SK-N-SH (cell line): Measurements from ENCODE around the gene TAF5L. TPM values are rescaled to one million over a fixed set of nuclear protein-coding genes. Genes with fewer than 3 reads are reported as not detected.

Source experiments
- CTCF ChIA-PET: fragments of 300-600, 350-600 bp; formaldehyde crosslinking; extraction: SDS; loops from one replicate; lab custom pipeline; 2021; lab: Yijun Ruan, JAX
- POLR2A ChIA-PET: fragments of 350-600 bp; sonication (Branson Sonifier 250); formaldehyde crosslinking; extraction: SDS; loops from one replicate; lab custom pipeline; 2020; ENCODE audit warnings: antibody characterized with exemption, inconsistent platforms; lab: Yijun Ruan, JAX
- DNase-seq: peaks from one replicate; pipeline ENCODE4 v3.0.0; 2012
- H2AFZ ChIP-seq: fragments of 200-600 bp; sonication (generic); 2 replicates; pipeline ENCODE4 v1.8.1; 2016; ENCODE audit warnings: antibody characterized with exemption, mild to moderate bottlenecking, low read depth
- H3F3A ChIP-seq: fragments of 200-600 bp; sonication (generic); replicated peaks from 2 replicates; pipeline ENCODE3; 2016; ENCODE audit warnings: antibody characterized with exemption, mild to moderate bottlenecking; ENCODE audit not compliant: insufficient read depth
- H3K27ac ChIP-seq, 2 experiments: fragments of 200-500 bp in 1 of 2; fragments of 200-600 bp in 1 of 2; sonication (Bioruptor generic) in 1 of 2; sonication (generic), shearing (Covaris generic) in 1 of 2; 2 replicates each; pipeline versions ENCODE4 v1.5.1 to v1.6.1; 2014 to 2016; ENCODE audit warnings: low read depth in 2 of 2, inconsistent platforms in 1 of 2, low read length in 1 of 2, mild to moderate bottlenecking in 1 of 2, mixed read lengths in 1 of 2
- H3K27me3 ChIP-seq: fragments of 200-600 bp; sonication (generic), shearing (Covaris generic); 2 replicates; pipeline ENCODE4 v1.6.1; 2016; ENCODE audit warnings: mixed run types; ENCODE audit not compliant: insufficient read depth
- H3K36me3 ChIP-seq, 2 experiments: fragments of 200-500 bp in 1 of 2; fragments of 200-600 bp in 1 of 2; sonication (Bioruptor generic) in 1 of 2; sonication (generic) in 1 of 2; replicated peaks in 1 of 2; 2 replicates each; pipeline versions ENCODE3 to v1.5.1; 2014 to 2016; ENCODE audit warnings: low read length in 1 of 2, mild to moderate bottlenecking in 1 of 2; ENCODE audit not compliant: insufficient read depth in 2 of 2, control insufficient read depth in 1 of 2
- H3K4me1 ChIP-seq, 2 experiments: fragments of 200-500 bp in 1 of 2; fragments of 200-600 bp in 1 of 2; sonication (Bioruptor generic) in 1 of 2; sonication (generic), shearing (Covaris generic) in 1 of 2; 2 replicates each; pipeline versions ENCODE4 v1.5.1 to v1.6.1; 2014 to 2016; ENCODE audit warnings: low read depth in 1 of 2, low read length in 1 of 2, mixed run types in 1 of 2; ENCODE audit not compliant: insufficient read depth in 2 of 2, control insufficient read depth in 1 of 2
- H3K4me2 ChIP-seq: fragments of 200-600 bp; sonication (generic), shearing (Covaris generic); 2 replicates; pipeline ENCODE4 v1.6.1; 2017; ENCODE audit warnings: mixed run types
- H3K4me3 ChIP-seq, 2 experiments: fragments of 200-500 bp in 1 of 2; fragments of 200-600 bp in 1 of 2; sonication (Bioruptor generic) in 1 of 2; sonication (generic), shearing (Covaris generic) in 1 of 2; 2 replicates each; pipeline versions ENCODE4 v1.5.1 to v1.8.1; 2014 to 2016; ENCODE audit warnings: low read depth in 2 of 2, inconsistent platforms in 1 of 2, low read length in 1 of 2, mild to moderate bottlenecking in 1 of 2, mixed read lengths in 1 of 2, moderate library complexity in 1 of 2
- H3K79me2 ChIP-seq: fragments of 200-600 bp; sonication (generic); 2 replicates; pipeline ENCODE4 v1.8.1; 2017; ENCODE audit warnings: mild to moderate bottlenecking; ENCODE audit not compliant: insufficient read depth
- H3K9ac ChIP-seq: fragments of 200-600 bp; sonication (generic); 2 replicates; pipeline ENCODE4 v1.6.1; 2017; ENCODE audit warnings: mixed run types
- H3K9me2 ChIP-seq: fragments of 200-600 bp; sonication (generic); 2 replicates; pipeline ENCODE4 v1.6.1; 2017; ENCODE audit warnings: mixed run types
- H3K9me3 ChIP-seq: fragments of 200-600 bp; sonication (generic); 2 replicates; pipeline ENCODE4 v1.6.1; 2017; ENCODE audit warnings: mixed run types, mild to moderate bottlenecking, moderate library complexity
- H4K20me1 ChIP-seq: fragments of 200-600 bp; sonication (generic); 2 replicates; pipeline ENCODE4 v1.6.1; 2017; ENCODE audit warnings: mild to moderate bottlenecking, mixed run types; ENCODE audit not compliant: insufficient read depth
- CTCF ChIP-seq: fragments of 200-600 bp; sonication (generic); IDR thresholded peaks from 2 replicates; pipeline ENCODE4 v1.6.1; 2017; ENCODE audit warnings: antibody characterized with exemption, mild to moderate bottlenecking, moderate library complexity
- ELF1 ChIP-seq: IDR thresholded peaks from 2 replicates; pipeline ENCODE4 v1.4.0; 2012
- EP300 ChIP-seq, 2 experiments: IDR thresholded peaks; 2 replicates each; pipeline versions ENCODE4 v1.4.0 to v1.6.1; 2012; ENCODE audit warnings: borderline replicate concordance in 1 of 2, low read depth in 1 of 2, low read length in 1 of 2
- FOSL2 ChIP-seq: IDR thresholded peaks from 2 replicates; pipeline ENCODE4 v1.4.0; 2012; ENCODE audit warnings: low read depth, mild to moderate bottlenecking, moderate library complexity, borderline replicate concordance
- FOXJ3 ChIP-seq: sonication (generic); formaldehyde crosslinking; IDR thresholded peaks from 2 replicates; pipeline ENCODE4 v1.5.1; 2020; ENCODE audit warnings: mild to moderate bottlenecking, missing genetic modification reagents
- MAX ChIP-seq: IDR thresholded peaks from 2 replicates; pipeline ENCODE4 v1.4.0; 2012; ENCODE audit warnings: low read depth
- MEF2A ChIP-seq: IDR thresholded peaks from 2 replicates; pipeline ENCODE4 v1.4.0; 2012; ENCODE audit warnings: low read depth, borderline replicate concordance
- NFIC ChIP-seq: IDR thresholded peaks from 2 replicates; pipeline ENCODE4 v1.4.0; 2012; ENCODE audit warnings: borderline replicate concordance
- PBX3 ChIP-seq: IDR thresholded peaks from 2 replicates; pipeline ENCODE4; 2012
- RAD21 ChIP-seq: IDR thresholded peaks from 2 replicates; pipeline ENCODE4 v1.6.1; 2012; ENCODE audit warnings: mild to moderate bottlenecking, low read length
- REST ChIP-seq: IDR thresholded peaks from 2 replicates; pipeline ENCODE4 v1.6.1; 2012; ENCODE audit warnings: mild to moderate bottlenecking, low read depth, low read length, moderate library complexity
- SIN3A ChIP-seq: IDR thresholded peaks from 2 replicates; pipeline ENCODE4 v1.6.1; 2012; ENCODE audit warnings: low read depth, mild to moderate bottlenecking, low read length, moderate library complexity, borderline replicate concordance
- SMC3 ChIP-seq: IDR thresholded peaks from 2 replicates; pipeline ENCODE4 v1.6.1; 2012; ENCODE audit warnings: low read depth, low read length, improper control_type of control experiment
- USF2 ChIP-seq: fragments of 150-350 bp; IDR thresholded peaks from 2 replicates; pipeline ENCODE4 v1.6.1; 2017; ENCODE audit warnings: antibody characterized with exemption, low read length, low read depth, borderline replicate concordance
- WGBS: methylation state at CpG from one replicate; pipeline ENCODE4 v1.1.6; 2017; ENCODE audit warnings: low lambda C conversion rate; 5-methylcytosine and 5-hydroxymethylcytosine counted together
- polyA plus RNA-seq, 3 experiments: library from polyadenylated mRNA; depleted of rRNA; stranded (reverse); fragments of >200 nt; gene quantifications; 2 replicates each; pipeline ENCODE4 v1.2.3, GENCODE V29; 2012

The TAF5L gene
- polyA plus RNA-seq, 1 of the 3 experiments (the other 2 are of a cell fraction): 17.1 TPM

GRCh38 chr1:229661022-229661877, 35.3 kb upstream of the TAF5L start:
- Histone ChIP-seq H3K27me3 (no peaks in the 10 kb centered on the region), H3K27ac (0 out of 4 replicates have a peak overlapping the region, but pooled peaks of 1 of the 2 experiments have one; percentile 4), H2AFZ (no peak overlapping the region), H3K4me1 (peaks cover 0 to 28% of the 10 kb centered on the region in 2 experiments; a peak in 2 of 4 replicates), H3K9ac (no peak overlapping the region), H3K4me2 (no peak overlapping the region), H3K9me2 (no peaks in the 10 kb centered on the region), H3F3A (no peaks in the 10 kb centered on the region), H3K9me3 (no peaks in the 10 kb centered on the region), H4K20me1 (no peaks in the 10 kb centered on the region), H3K4me3 (no peak overlapping the region; a peak in 1 of 4 replicates), H3K36me3 (peaks cover 32 to 59% of the 10 kb centered on the region in 2 experiments), H3K79me2 (no peaks in the 10 kb centered on the region)
- POLR2A ChIA-PET: interaction anchor here (0.5 to 0.7 kb wide), 2 partner anchors 447 to 449 kb away, joined by 4 to 5 read pairs; no protein-coding TSS in a partner anchor
- 71% methylated on average over 15 of the region's 19 CpGs for WGBS
- CTCF ChIA-PET: interaction anchor here (0.6 to 2.2 kb wide), 54 partner anchors 10 to 653 kb away, joined by 3 to 21 read pairs (median 4); no protein-coding TSS in a partner anchor
- peak; percentile 83 for DNase-seq
- TF ChIP-seq ELF1 (no peak), CTCF (peak; percentile 80), NFIC (peak; percentile 46), REST (no peak), RAD21 (peak; percentile 94), USF2 (no peak), MEF2A (no peak), MAX (no peak), SIN3A (no peak), EP300 (IDR thresholded peaks at IDR 0.05; ENCODE audit: borderline replicate concordance in 1 of 2, low read depth in 1 of 2, low read length in 1 of 2) (no peak), PBX3 (no peak), FOXJ3 (CRISPR knock-in tag) (no peak), SMC3 (peak; percentile 87), FOSL2 (no peak)
